Pancreas (tissue), 10 donors: ENCODE results near the gene MOB3A. TPM values are rescaled to one million over a fixed set of nuclear protein-coding genes. Genes with fewer than 3 reads are reported as not detected.
A peak's percentile ranks its signal among the peaks of the same experiment; 100 is the strongest.

ENCODE experiments used
- ATAC-seq, 4 donors: fragments of 200-7000 bp; cut with Tn5 transposase; one replicate each; pipeline versions ENCODE4 v1.8.0 to v1.9.1; 2020; ENCODE audit warnings: mild to moderate bottlenecking in 4 of 4, moderate library complexity in 4 of 4
- DNase-seq, 6 donors: peaks; one replicate each; pipeline ENCODE4 v3.0.0-alpha.2; 2020
- FAIRE-seq: peaks from 2 replicates; lab custom pipeline; 2012; peaks lifted over from hg19 to GRCh38; lab: Jason Lieb, UNC
- H3K27ac ChIP-seq, 4 donors: fragments of 200-600 bp; sonication (generic); 1 replicate in 3 of 4; 2 replicates in 1 of 4; pipeline versions ENCODE4 v1.5.0 to v1.8.0; 2020
- H3K27me3 ChIP-seq, 4 donors: fragments of 200-600 bp; one replicate each; pipeline ENCODE4 v1.8.0; 2021
- H3K36me3 ChIP-seq, 3 donors: fragments of 200-600 bp; sonication (generic) in 1 of 3; one replicate each; pipeline versions ENCODE4 v1.5.0 to v1.8.0; 2020 to 2021
- H3K4me1 ChIP-seq, 3 donors: fragments of 200-600 bp; one replicate each; pipeline ENCODE4 v1.8.0; 2021
- H3K4me3 ChIP-seq, 4 donors: fragments of 200-600 bp; sonication (generic) in 2 of 4; one replicate each; pipeline versions ENCODE4 v1.5.0 to v1.8.0; 2020 to 2021
- H3K9me3 ChIP-seq, 4 donors: fragments of 200-600 bp; one replicate each; pipeline ENCODE4 v1.8.0; 2021
- WGBS, 2 donors: extraction: QIAGEN DNeasy Blood & Tissue Kit; methylation state at CpG; one replicate each; pipeline ENCODE4 v1.1.7; 2013; 5-methylcytosine and 5-hydroxymethylcytosine counted together
- intact Hi-C, 3 donors: fragments of 100-400 bp; cut with DNase I; formaldehyde crosslinking; loops; one replicate each; pipeline versions ENCODE4 v1.11.1 to v1.14.2; 2022
- polyA plus RNA-seq, 2 donors: library from polyadenylated mRNA; stranded (reverse); fragments of 200-250 nt; gene quantifications; one replicate each; pipeline ENCODE4 v1.2.3, GENCODE V29; 2013
- total RNA-seq, 6 donors: library from RNA; stranded (reverse); fragmentation: NEBNext Ultra II Directional in 4 of 6; extraction: Animal tissue kit (Norgen Biotek cat#: 25700) in 4 of 6; gene quantifications; one replicate each; pipeline versions ENCODE4 v1.2.1 to v1.2.4, GENCODE V29; 2021 to 2023
- TF ChIP-seq, protein P1 (sequence below), 4 donors: fragments of 200-600 bp; sonication (generic) in 3 of 4; IDR thresholded peaks; one replicate each; pipeline versions ENCODE4 v1.5.0 to v1.8.0; 2021; ENCODE audit warnings: antibody characterized with exemption in 4 of 4
- donor health status: healthy with polysubstance abuse.
- donor health status: DM: no; HTN: no; CAD: no; lungs with moderate emphysema.
- donor health status: DM: no; HTN: no; CAD: no.
- donor health status: control.
- donor health status: control.
- donor health status: Bipolar disorder and iron deficiency.
- donor health status: DM: yes; HTN: yes; CAD: no.
- donor health status: DM: no; HTN: no; CAD: no.
- donor health status: DM: no; HTN: no; CAD: no.
- donor health status: DM: yes; HTN: yes; CAD: no.

MOB3A gene
- total and polyA plus RNA-seq, 8 donors = 9.2 to 26.0 (median 16.6) TPM

DNA sequence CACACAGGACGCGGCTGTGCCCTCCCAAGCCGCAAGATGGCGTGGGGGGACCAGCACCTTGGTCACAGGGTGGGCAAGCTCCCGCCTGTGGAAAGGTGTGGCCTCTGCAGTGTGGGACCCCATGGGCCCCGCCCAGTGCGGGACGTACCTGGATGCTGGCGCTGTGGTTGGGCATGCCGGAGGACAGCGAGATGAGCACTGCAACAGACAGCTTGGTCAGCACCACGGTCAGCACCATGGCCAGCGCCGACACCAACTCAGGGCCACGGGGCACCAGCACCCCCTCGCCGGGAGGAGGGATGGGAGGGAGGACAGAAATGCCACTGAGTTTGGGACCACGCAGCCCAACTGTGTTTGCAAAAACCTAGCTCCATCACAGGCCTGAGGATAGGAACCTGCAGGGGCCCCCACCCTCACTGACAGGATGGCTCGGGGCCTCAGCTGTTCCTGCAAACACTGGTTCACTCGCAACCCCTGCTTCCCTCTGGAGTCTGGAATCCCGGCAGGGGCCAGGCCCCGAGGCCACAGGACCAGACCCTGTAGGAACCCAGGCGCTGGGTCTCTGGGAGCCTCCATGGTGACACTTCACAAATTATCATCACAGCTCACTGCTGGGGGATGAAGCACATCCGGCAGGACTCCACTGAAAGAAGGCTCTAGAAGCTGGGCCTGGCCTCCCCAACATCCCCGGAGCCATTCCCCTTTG lies 27.7 kb upstream of the MOB3A start:
- 85 to 91% methylated on average over 24 to 25 of the region's 25 CpGs for WGBS, 2 donors
- FAIRE-seq (no peak), DNase-seq (peak in 2 of 6 donors; percentile 42 to 67), ATAC-seq (peak in 3 of 4 donors; percentile 14 to 19 (median 15))
- no peaks in the 10 kb centered on the region for H3K9me3 ChIP-seq
- TF ChIP-seq, protein P1, sequence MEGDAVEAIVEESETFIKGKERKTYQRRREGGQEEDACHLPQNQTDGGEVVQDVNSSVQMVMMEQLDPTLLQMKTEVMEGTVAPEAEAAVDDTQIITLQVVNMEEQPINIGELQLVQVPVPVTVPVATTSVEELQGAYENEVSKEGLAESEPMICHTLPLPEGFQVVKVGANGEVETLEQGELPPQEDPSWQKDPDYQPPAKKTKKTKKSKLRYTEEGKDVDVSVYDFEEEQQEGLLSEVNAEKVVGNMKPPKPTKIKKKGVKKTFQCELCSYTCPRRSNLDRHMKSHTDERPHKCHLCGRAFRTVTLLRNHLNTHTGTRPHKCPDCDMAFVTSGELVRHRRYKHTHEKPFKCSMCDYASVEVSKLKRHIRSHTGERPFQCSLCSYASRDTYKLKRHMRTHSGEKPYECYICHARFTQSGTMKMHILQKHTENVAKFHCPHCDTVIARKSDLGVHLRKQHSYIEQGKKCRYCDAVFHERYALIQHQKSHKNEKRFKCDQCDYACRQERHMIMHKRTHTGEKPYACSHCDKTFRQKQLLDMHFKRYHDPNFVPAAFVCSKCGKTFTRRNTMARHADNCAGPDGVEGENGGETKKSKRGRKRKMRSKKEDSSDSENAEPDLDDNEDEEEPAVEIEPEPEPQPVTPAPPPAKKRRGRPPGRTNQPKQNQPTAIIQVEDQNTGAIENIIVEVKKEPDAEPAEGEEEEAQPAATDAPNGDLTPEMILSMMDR (IDR thresholded peaks at IDR 0.05) = no peak
- intact Hi-C loops = no loop called here
- H3K27me3 ChIP-seq = no peaks in the 10 kb centered on the region
- no peak overlapping the region for H3K4me3 ChIP-seq
- H3K4me1 ChIP-seq = no peaks in the 10 kb centered on the region
- H3K36me3 ChIP-seq = peaks cover 0 to 80% (median 23%) of the 10 kb centered on the region in 3 donors
- H3K27ac ChIP-seq = no peak overlapping the region

DNA sequence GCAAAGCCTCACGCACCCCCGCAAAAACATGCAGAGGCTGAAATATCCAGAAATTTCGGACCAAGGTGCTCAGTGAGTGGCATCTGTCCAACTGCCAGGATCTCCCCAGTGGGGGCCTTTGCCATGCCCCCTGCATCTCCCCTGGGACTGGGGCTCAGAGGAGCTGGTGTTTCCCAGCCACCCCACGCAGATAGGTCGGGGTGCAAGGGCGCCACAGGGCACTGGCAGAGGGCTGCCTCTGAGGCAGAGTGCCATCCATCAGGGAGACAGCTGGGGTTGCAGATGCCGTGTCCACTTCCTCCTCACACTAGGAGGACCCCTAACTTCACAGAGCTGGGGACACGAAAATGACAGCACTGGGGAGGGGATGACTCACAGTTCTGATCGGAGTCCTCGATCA lies 26.9 kb upstream of the MOB3A start:
- Histone ChIP-seq H3K27ac (no peak overlapping the region), H3K4me3 (no peak overlapping the region), H3K9me3 (no peaks in the 10 kb centered on the region), H3K36me3 (peaks cover 0 to 86% (median 30%) of the 10 kb centered on the region in 3 donors), H3K27me3 (no peaks in the 10 kb centered on the region), H3K4me1 (no peaks in the 10 kb centered on the region)
- WGBS, 2 donors = 96% methylated on average over 10 of the region's 10 CpGs
- FAIRE-seq (no peak), DNase-seq (no peak), ATAC-seq (no peak)
- TF ChIP-seq, protein P1 (IDR thresholded peaks at IDR 0.05) = no peak
- intact Hi-C loops = no loop called here

DNA sequence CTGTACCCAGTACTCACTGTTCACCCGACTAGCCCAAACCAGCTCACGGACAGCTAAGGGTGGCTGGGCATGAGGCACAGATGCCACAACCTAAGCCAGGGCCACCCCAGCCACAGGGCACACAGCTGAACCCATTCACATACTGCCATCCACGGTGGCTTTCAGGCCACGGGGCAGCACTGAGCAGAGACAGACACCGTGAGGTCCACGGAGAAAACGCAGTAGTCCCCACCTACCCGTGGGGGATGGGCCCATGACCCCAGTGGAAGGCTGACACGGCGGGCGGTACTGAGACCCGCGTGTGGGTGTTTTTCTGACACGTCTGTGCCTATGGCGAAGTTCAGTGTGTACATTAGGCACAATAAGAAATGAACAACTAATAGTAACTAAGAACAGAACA lies 26.1 kb upstream of the MOB3A start:
- H3K9me3 ChIP-seq = no peaks in the 10 kb centered on the region
- no peak overlapping the region for H3K27ac ChIP-seq
- H3K4me1 ChIP-seq = no peaks in the 10 kb centered on the region
- intact Hi-C loops = no loop called here
- ATAC-seq (no peak), DNase-seq (no peak), FAIRE-seq (no peak)
- peaks cover 0 to 82% (median 31%) of the 10 kb centered on the region in 3 donors for H3K36me3 ChIP-seq
- no peak overlapping the region for H3K4me3 ChIP-seq
- WGBS, 2 donors = 89 to 92% methylated on average over 15 of the region's 15 CpGs
- no peaks in the 10 kb centered on the region for H3K27me3 ChIP-seq
- TF ChIP-seq, protein P1 (IDR thresholded peaks at IDR 0.05) = no peak

DNA sequence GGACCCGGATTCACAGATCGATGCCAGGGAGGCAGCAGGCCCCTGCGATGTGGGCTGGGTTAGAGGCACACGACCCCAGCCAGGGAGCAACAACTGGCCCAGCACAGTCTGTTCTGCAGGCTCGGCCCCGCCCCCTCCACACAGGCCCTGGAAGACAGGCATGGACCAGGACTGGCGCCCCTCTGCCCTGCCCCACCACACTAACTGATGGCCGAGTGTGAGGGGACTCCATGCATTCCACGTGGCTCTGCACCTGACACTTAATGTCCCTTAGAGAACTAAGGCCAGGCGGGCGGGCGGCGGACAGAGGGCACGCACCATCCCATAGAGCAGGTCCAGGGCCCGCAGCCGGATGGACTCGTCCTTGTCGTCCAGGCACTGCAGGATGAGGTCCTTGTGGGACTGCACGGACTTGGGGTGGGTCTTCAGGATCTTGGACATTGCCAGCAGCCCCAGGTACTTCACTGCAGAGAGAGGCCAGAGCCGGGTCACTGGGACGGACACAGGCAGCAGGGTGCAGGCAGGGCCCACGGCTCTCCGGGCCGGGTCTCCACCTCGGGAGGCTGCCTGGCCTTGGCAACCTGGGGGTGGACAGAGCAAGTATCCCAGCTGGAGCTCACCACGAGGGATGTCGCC lies 25.4 kb upstream of the MOB3A start:
- H3K4me1 ChIP-seq = no peaks in the 10 kb centered on the region
- no peaks in the 10 kb centered on the region for H3K9me3 ChIP-seq
- ATAC-seq (no peak), DNase-seq (peak in 1 of 6 donors; percentile 78), FAIRE-seq (no peak)
- 92% methylated on average over 25 to 27 of the region's 27 CpGs for WGBS, 2 donors
- peaks cover 0 to 82% (median 32%) of the 10 kb centered on the region in 3 donors for H3K36me3 ChIP-seq
- TF ChIP-seq, protein P1 (IDR thresholded peaks at IDR 0.05) = no peak
- H3K4me3 ChIP-seq = no peak overlapping the region
- intact Hi-C loops = no loop called here
- H3K27ac ChIP-seq = no peak overlapping the region
- no peaks in the 10 kb centered on the region for H3K27me3 ChIP-seq

DNA sequence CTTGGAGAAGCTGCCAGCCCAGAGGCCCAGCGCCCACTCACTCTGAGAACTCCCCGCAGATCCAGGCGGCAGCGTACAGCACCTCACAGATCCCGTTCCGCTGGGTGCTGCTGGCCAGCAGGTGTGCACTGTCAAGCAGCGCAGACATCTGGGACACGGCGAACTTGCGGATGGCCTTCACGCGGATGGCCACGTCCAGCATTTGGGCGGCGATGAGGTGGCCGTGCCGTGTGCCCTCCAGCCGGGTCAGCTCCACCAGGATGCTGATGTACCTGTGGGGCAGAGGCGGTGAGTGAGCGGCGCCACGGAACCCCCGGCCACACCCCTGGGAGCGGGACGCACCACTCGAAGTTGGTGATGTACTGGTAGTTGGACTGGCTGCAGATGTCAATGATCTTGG lies 24.7 kb upstream of the MOB3A start:
- H3K27ac ChIP-seq = no peak overlapping the region
- no peak overlapping the region for H3K4me3 ChIP-seq
- peaks cover 5 to 82% (median 39%) of the 10 kb centered on the region in 3 donors for H3K36me3 ChIP-seq
- TF ChIP-seq, protein P1 (IDR thresholded peaks at IDR 0.05) = no peak
- H3K27me3 ChIP-seq = no peaks in the 10 kb centered on the region
- FAIRE-seq (no peak), DNase-seq (no peak), ATAC-seq (no peak)
- no peaks in the 10 kb centered on the region for H3K4me1 ChIP-seq
- intact Hi-C loops = no loop called here
- WGBS, 2 donors = 91 to 92% methylated on average over 26 of the region's 26 CpGs
- no peaks in the 10 kb centered on the region for H3K9me3 ChIP-seq
